A673 (cell line): ENCODE data around the gene GSG1L. TPM values are rescaled to one million over a fixed set of nuclear protein-coding genes. Genes with fewer than 3 reads are reported as not detected.
A peak's percentile ranks its signal among the peaks of the same experiment; 100 is the strongest.

Experiments used
- BruUV-seq: library from RNA; stranded (reverse); fragments of 400-500 nt; replicated peaks from 2 replicates; lab custom pipeline; 2021; lab: Mats Ljungman, UMichigan
- CTCF ChIA-PET: fragments of 300-600 bp; sonication (Branson Sonifier 250); formaldehyde crosslinking; loops from one replicate; lab custom pipeline; 2022; ENCODE audit warnings: antibody characterized with exemption; lab: Charles Lee
- POLR2A ChIA-PET: fragments of 300-600 bp; sonication (Branson Sonifier 250); formaldehyde crosslinking; loops from one replicate; lab custom pipeline; 2022; ENCODE audit warnings: antibody characterized with exemption; ENCODE audit not compliant: low non-redundant PET; lab: Charles Lee
- DNase-seq: peaks from one replicate; pipeline ENCODE4 v3.0.0-alpha.2; 2015; ENCODE audit warnings: low spot score
- H3K27ac ChIP-seq: fragments of 200-600 bp; sonication (generic); 2 replicates; pipeline ENCODE4 v1.5.1; 2016; ENCODE audit warnings: mixed run types, low read depth, mild to moderate bottlenecking, mixed read lengths, antibody characterized with exemption, low read length; ENCODE audit not compliant: poor library complexity, severe bottlenecking
- H3K27me3 ChIP-seq: fragments of 200-600 bp; sonication (generic); replicated peaks from 2 replicates; pipeline ENCODE4 v1.6.1; 2017; ENCODE audit warnings: mixed run types, low read depth, mild to moderate bottlenecking, mixed read lengths, antibody characterized with exemption, low read length; ENCODE audit not compliant: insufficient read depth, poor library complexity
- H3K36me3 ChIP-seq: fragments of 200-600 bp; sonication (generic); 2 replicates; pipeline ENCODE4 v1.6.1; 2016; ENCODE audit warnings: mixed run types, mild to moderate bottlenecking, mixed read lengths, antibody characterized with exemption, low read length; ENCODE audit not compliant: insufficient read depth, poor library complexity, severe bottlenecking
- H3K4me1 ChIP-seq: fragments of 200-600 bp; sonication (generic); 2 replicates; pipeline ENCODE4 v1.6.1; 2017; ENCODE audit warnings: mixed run types, mild to moderate bottlenecking, mixed read lengths, antibody characterized with exemption, low read length; ENCODE audit not compliant: insufficient read depth, poor library complexity, severe bottlenecking
- H3K4me3 ChIP-seq: fragments of 200-600 bp; sonication (generic); 2 replicates; pipeline ENCODE4 v1.5.1; 2016; ENCODE audit warnings: low read depth, mixed run types, mild to moderate bottlenecking, mixed read lengths, low read length; ENCODE audit not compliant: poor library complexity, severe bottlenecking
- H3K9me3 ChIP-seq: fragments of 200-600 bp; sonication (generic); 2 replicates; pipeline ENCODE4 v1.6.1; 2016; ENCODE audit warnings: mixed run types, low read depth, mild to moderate bottlenecking, mixed read lengths, antibody characterized with exemption, low read length; ENCODE audit not compliant: poor library complexity, severe bottlenecking
- EZH2 ChIP-seq: fragments of 200-600 bp; sonication (generic); IDR thresholded peaks from 2 replicates; pipeline ENCODE4 v1.6.1; 2017; ENCODE audit warnings: borderline replicate concordance, low read depth, mild to moderate bottlenecking, mixed read lengths, antibody characterized with exemption, low read length; ENCODE audit not compliant: poor library complexity, severe bottlenecking
- intact Hi-C: fragments of 100-400 bp; cut with micrococcal nuclease; formaldehyde crosslinking; loops from one replicate; pipeline ENCODE4 v1.10.0; 2022; ENCODE audit not compliant: unreplicated experiment
- total RNA-seq: library from RNA; stranded (reverse); gene quantifications from 2 replicates; pipeline ENCODE4 v1.2.3, GENCODE V29; 2021
- TF ChIP-seq, protein P1 (sequence below): fragments of 300-800, 200-600 bp; sonication (generic); conservative IDR thresholded peaks from 2 replicates; pipeline ENCODE4 v1.5.1; 2017; ENCODE audit warnings: low read depth, mild to moderate bottlenecking, antibody characterized with exemption, low read length, moderate library complexity, mixed read lengths

GSG1L gene
- total RNA-seq, 1 experiment from 2014 or later, result not detected

DNA sequence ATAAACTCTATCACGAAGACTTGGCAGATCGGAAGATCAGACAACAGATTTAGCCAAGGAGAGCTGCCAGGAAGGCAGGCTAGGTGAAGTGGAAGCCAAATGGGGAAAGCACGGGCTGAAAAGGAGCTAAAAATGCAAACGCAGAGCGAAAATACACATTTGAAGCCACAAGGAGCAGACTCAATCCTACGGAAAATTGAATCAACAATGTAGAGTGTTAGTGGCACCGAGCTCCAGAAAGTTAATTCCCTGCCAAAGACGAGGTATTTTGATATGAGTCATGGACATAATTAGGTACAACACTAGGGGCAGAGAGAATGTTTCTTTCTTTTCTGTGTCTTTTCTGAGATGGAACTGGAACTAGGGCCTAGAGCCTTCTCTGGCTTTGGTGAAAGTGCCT, 20.7 kb downstream of the GSG1L start:
- TF ChIP-seq, protein P1, sequence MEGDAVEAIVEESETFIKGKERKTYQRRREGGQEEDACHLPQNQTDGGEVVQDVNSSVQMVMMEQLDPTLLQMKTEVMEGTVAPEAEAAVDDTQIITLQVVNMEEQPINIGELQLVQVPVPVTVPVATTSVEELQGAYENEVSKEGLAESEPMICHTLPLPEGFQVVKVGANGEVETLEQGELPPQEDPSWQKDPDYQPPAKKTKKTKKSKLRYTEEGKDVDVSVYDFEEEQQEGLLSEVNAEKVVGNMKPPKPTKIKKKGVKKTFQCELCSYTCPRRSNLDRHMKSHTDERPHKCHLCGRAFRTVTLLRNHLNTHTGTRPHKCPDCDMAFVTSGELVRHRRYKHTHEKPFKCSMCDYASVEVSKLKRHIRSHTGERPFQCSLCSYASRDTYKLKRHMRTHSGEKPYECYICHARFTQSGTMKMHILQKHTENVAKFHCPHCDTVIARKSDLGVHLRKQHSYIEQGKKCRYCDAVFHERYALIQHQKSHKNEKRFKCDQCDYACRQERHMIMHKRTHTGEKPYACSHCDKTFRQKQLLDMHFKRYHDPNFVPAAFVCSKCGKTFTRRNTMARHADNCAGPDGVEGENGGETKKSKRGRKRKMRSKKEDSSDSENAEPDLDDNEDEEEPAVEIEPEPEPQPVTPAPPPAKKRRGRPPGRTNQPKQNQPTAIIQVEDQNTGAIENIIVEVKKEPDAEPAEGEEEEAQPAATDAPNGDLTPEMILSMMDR, result no peak
- TF ChIP-seq EZH2, result no peak
- ChIA-PET CTCF (no interaction called here), POLR2A (no interaction called here)
- Histone ChIP-seq H3K4me1 (no peaks in the 10 kb centered on the region), H3K4me3 (no peak overlapping the region), H3K27me3 (no peaks in the 10 kb centered on the region), H3K27ac (no peak overlapping the region), H3K36me3 (no peaks in the 10 kb centered on the region), H3K9me3 (no peaks in the 10 kb centered on the region)
- intact Hi-C loops, result no loop called here
- DNase-seq, result peak; percentile 18
- no TSS peak for BruUV-seq

DNA sequence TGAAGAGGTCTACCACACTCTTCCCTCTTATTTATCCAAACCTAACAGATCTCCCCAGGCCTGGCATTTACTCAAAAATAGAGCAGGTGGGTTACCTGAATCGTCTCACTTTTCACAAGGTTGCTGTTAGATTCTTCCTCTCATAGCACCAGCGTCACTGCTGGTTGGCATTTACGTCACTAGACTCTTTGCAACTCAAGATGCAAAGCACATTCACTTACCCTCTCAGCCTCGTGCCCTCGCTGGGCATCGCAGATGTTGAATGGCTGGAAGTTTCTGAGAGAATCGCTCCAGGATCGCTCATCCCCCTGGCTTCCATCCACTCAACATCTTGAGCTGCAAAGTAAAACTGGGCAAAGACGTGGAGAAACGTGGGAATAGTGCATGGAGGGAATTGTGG, 21.9 kb downstream of the GSG1L start:
- Histone ChIP-seq H3K27ac (no peak overlapping the region), H3K36me3 (no peaks in the 10 kb centered on the region), H3K4me3 (no peak overlapping the region), H3K9me3 (no peaks in the 10 kb centered on the region), H3K4me1 (no peaks in the 10 kb centered on the region), H3K27me3 (no peaks in the 10 kb centered on the region)
- intact Hi-C loops, result no loop called here
- TF ChIP-seq, protein P1, result no peak
- no peak for TF ChIP-seq EZH2
- POLR2A ChIA-PET, result no interaction called here
- BruUV-seq, result no TSS peak
- no peak for DNase-seq
- CTCF ChIA-PET, result no interaction called here

DNA sequence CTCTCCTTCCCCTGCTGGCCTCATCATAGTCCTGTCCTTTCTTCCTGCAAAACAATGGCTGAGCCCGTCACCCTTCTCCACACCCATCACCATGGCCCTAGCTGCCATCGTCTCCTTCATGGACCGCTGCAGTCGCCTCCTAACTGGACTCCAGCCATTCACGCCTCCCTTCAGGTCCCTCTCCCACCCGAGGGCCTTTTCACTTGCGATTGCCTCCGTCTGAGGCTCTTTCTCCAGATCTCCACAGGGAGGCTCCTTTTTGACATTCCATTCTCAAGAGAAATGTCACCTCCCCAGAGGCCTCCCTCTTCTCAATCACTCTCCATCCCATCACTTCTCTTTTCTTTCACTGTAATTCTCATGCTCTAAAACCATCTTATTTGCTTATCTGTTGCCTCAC, 23.5 kb downstream of the GSG1L start:
- no peaks in the 10 kb centered on the region for H3K9me3 ChIP-seq

More for the DNA sequence above, 23.5 kb downstream of the GSG1L start:
- TF ChIP-seq, protein P1, result no peak
- TF ChIP-seq EZH2, result no peak
- intact Hi-C loops, result no loop called here
- ChIA-PET CTCF (no interaction called here), POLR2A (no interaction called here)
- no peak overlapping the region for H3K4me3 ChIP-seq
- no TSS peak for BruUV-seq
- DNase-seq, result no peak
- H3K27me3 ChIP-seq, result no peaks in the 10 kb centered on the region
- H3K27ac ChIP-seq, result no peak overlapping the region
- no peaks in the 10 kb centered on the region for H3K4me1 ChIP-seq
- H3K36me3 ChIP-seq, result no peaks in the 10 kb centered on the region
